ENCODE measurements around the gene TEDC2.
"Not testable (repeated sequence)": the region's sequence is repeated elsewhere in the genome, so short reads cannot be mapped to it uniquely, and the experiment has no call there.

TEDC2 gene

GRCh38 chr16:2459647-2460390 lies at the start of gene TEDC2:
TEDC2 (plus strand) TSS chr16:2460109; CDS start chr16:2460145, 36 bp downstream.
- DNase-seq, result peak; percentile 97

GRCh38 chr16:2415085-2415484 lies 44.8 kb upstream of the TEDC2 start:
- no peak for DNase-seq

DNA sequence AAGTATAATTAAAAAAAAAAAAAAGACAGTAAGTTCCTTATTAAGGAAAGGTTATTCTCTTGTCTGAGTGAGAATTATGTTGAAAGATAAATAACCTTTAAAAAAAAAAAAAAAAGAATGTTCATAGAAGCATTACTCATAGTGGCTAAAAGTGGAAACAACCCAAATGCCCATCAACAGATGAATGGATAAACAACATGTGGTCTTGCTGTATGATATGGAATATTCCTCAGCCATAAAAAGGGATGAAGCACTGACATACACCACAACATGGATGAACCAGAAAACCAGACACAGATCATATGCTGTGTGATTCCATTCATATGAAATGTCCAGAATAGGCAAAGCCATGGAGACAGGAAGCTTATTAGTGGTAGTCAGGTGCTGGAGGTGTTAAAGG lies 39.9 kb upstream of the TEDC2 start:
- no peak for DNase-seq

DNA sequence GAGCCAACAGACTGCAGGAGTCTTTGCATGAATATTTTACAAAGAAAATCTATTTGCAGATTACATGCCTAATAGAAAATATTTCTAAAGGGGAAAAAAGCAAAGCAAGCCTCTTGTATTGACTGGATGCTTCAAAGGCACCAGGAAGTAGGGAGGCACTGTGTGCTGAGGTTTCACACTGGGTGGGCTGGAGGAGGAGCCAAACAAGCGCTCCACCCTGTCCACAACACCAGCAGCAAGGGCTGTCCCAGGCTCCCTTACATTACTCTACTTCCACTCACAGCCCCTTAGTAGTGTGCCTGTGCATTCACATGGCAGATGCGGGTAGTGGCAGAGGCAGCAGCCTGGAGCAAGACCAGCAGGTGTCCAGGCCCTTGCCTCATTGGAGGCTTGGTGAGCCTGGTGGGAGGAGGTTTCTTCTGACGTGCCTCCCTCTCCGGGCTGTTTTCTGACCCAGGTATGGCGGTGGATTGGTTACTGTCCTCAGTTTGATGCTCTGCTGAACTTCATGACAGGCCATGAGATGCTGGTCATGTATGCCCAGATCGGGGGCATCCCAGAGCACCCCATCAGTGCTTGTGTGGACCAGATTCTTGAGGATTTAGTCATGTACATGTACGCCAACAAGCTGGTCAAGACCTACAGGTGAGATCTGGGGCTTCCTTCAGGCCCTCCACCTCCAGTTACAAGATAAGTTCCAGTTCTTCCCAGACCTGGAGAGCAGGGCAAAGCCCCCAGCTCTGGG lies 37.6 kb upstream of the TEDC2 start:
- DNase-seq, result peak; percentile 6

DNA sequence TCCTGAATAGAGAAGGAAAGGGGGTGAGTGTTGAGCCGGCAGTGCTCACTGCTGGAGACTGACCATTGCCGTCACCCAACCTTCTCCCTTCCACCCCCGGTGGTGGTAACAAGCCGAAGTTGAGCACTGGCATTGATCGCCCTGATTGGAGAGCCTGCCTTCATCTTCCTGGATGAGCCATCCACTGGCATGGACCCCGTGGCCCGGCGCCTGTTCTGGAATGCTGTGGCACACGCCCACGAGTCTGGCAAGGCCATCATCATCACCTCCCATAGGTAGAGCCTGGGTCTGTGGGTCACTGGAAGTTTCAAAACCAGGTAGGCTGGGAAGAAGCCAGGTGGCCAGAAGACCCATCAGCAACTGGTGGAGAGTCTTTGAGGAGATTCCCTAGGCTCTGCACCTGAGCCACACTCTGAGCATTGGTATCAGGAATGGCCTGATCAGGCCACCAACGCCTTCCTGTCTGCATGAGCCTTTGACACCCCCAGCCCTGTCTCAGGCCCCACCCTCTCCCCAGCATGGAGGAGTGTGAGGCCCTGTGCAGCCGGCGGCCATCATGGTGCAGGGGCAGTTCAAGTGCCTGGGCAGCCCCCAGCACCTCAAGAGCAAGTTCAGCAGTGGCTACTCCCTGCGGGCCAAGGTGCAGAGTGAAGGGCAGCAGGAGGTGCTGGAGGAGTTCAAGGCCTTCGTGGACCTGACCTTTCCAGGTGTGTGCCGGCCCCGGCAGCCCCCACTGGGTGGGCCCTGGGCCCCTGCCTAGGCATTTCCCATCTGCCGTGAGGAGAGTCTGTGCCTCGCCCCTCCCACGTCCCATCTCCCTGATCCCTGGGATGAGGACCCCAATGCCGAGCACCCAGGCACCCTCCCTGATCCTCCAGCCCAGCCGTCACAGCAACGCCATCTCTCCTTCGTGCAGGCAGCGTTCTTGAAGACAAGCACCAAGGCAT lies 35.6 kb upstream of the TEDC2 start:
- no peak for DNase-seq

- no peak for DNase-seq
These were observed 34.8 kb upstream of the TEDC2 start for GRCh38 chr16:2425008-2425518.

- DNase-seq, result no peak
These were observed 34.0 kb upstream of the TEDC2 start for GRCh38 chr16:2425825-2426430.

DNA sequence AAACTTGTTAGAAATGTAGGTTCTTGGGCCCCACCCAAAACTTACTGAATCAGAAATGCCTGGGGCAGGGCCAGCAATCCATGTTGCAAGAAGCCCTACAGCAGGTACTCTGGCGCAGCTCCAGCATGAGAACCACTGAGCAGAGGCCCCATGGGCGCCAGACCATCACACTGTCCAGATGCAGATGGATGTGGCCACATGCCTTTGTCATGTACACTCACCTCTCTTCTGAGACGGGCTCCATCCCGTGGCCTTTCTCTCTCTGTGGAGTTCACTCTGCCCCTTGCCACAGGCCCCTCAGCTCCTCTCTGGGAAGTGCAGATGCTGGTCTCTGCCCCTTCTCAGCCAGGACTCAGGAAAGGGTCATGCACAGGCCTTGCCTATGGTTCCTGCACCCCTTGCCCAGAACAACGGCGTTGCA lies 33.0 kb upstream of the TEDC2 start:
- DNase-seq, result no peak

DNA sequence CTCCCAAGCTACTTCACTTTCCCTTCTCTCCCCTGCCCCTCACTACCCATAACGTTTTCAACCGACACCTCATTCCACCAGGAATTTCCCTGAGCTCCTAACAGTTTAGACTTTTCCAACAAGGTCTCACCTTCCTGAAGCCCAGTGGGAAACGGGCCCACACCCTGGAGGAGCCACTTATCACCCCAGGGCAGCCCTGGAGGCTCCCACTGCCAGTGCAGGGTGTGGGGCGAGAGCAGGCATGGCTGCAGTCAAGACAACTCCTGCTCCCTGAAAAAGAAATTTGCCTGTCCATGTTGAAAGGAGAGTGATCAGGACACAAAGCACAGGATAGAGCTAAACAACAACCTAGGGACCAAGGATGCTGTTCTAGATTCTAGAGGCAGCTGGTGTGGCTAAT lies 32.4 kb upstream of the TEDC2 start:
- DNase-seq, result no peak

GRCh38 chr16:2428051-2428783 lies 31.7 kb upstream of the TEDC2 start:
- DNase-seq, result no peak

GRCh38 chr16:2428784-2429033 lies 31.2 kb upstream of the TEDC2 start:
- no peak for DNase-seq

DNA sequence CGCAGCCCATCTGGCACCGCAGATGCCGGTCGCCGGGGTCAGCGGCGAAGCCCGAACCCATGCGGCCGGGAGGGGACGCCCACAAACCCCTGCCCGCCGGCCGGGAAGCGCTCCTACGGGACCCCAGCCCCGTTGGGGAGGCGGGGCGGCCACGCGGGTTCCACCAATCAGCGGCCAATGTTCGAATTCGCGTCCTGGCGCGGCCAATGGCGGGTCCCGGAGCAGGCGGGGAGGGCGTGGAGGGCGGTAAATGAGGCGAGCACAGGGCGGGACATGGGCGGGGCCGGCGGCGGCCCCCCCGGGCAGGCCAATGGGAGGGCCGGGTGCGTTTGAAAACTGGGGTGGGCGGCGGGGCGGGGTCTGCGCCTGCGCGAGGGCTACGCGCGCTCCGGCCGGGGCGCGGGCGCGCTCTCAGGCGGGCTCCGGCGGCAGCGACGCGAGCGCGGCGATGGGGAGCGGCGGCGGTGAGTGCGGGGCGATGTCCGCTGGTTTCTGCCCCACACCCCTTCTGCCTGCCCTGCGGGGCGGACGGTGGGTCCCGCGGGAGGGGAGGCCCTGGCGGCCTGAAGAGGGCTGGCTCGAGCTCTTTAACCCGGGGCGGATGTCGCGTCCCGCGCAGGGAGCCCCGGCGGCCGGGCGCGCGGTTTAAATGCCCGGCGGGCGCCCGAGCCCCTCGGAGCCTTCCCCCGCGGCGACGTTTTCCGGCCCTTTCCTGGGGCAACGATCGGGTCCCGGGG lies 30.7 kb upstream of the TEDC2 start, which contains the start of gene CCNF:
TSS of gene CCNF (plus strand) at position 414 of the 737 bp plus-strand sequence. CDS start at position 449, 35 bp downstream.
- DNase-seq, result peak; percentile 98

GRCh38 chr16:2429771-2430663 lies 29.9 kb upstream of the TEDC2 start:
- peak; percentile 37 for DNase-seq

DNA sequence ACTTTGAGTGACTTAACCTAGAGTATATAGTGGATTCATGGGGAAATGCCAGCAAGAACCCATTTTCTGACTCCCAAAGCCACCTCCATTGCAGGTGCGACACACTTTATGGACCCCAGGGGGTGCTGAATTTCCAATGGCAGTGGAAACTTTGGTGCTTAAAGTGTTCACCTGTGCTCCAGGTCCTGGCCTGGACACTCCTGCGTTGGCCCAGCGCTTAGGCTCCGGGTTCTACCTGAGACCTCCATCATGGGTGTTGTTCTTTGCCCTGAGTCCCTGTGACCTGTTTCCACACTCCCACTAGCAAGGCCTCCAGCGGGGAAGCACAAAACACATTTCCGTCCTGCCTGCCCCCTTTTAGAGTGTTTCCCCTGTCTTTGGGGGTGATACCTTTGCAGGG lies 27.6 kb upstream of the TEDC2 start:
- DNase-seq, result peak; percentile 4

DNA sequence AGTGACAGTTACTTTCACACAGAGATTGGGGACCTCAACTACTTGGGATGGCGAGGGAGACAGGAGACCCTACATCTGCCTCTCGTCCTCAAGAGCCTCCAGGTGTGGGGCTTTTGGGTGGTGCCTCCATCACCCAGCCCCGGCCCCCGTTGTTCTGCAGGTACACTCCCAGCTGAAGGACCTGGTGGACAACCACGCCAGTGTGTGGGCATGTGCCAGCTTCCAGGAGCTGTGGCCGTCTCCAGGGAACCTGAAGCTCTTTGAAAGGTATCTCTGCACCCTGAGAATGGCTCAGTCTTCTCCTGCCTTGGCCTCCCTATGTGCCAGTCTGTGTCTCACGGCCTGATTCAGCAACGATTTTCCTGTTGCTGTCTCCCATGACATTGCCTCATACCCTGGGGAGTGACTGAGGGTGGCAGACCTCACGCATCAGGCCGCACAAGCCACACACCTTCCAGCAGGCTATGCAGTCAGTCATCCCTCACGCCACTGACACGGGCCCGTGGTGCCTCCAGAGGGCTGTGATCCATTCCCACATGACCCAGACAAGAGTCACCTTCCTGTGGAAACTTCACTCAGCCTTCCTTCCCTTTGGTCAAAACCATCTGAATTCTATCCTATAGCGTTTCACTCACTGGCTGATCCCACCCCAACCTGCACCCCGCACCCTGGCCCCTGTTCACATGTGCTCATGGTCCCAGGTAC lies 27.0 kb upstream of the TEDC2 start:
- DNase-seq, result no peak

DNA sequence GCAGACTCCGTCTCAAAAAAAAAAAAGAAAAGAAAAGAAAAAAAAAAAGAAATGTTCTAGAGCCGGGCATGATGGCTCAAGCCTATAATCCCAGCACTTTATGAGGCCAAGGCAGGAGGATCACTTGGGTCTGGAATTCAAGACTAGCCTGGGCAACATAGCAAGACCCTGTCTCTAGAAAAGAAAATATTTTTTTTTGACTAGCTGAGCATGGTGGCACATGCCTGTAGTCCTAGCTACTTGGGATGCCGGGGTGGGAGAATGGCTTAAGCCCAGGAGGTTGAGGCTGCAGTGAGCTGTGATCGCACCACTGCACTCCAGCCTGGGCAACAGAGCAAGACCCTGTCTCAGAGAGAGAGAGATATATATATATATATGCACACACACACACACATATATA lies 24.7 kb upstream of the TEDC2 start:
- DNase-seq, result not testable (repeated sequence)

GRCh38 chr16:2436110-2436509 lies 23.8 kb upstream of the TEDC2 start:
- DNase-seq, result no peak

- DNase-seq, result no peak
These were observed 22.7 kb upstream of the TEDC2 start for GRCh38 chr16:2437032-2437790.

GRCh38 chr16:2438121-2438520 lies 21.8 kb upstream of the TEDC2 start:
- DNase-seq, result no peak
